Liver (tissue), 3 donors: ENCODE data around the gene SLC8A2.

Experiments
- CTCF ChIP-seq: fragments of 150-350 bp; IDR thresholded peaks from 2 replicates; pipeline ENCODE4 v1.5.1; 2017; ENCODE audit warnings: improper control_type of control experiment, low read depth, low read length; ENCODE audit not compliant: missing input control
- JUND ChIP-seq, 2 donors: IDR thresholded peaks; 2 replicates each; pipeline ENCODE4 v1.6.1; 2016; ENCODE audit warnings: antibody characterized with exemption in 2 of 2
- NR2F2 ChIP-seq: IDR thresholded peaks from 2 replicates; pipeline ENCODE4 v1.6.1; 2016; ENCODE audit warnings: antibody characterized with exemption
- RAD21 ChIP-seq, 2 donors: IDR thresholded peaks; 2 replicates each; pipeline ENCODE4 v1.6.1; 2016; ENCODE audit warnings: antibody characterized with exemption in 2 of 2, mild to moderate bottlenecking in 2 of 2
- YY1 ChIP-seq: IDR thresholded peaks from 2 replicates; pipeline ENCODE4 v1.6.1; 2016; ENCODE audit warnings: antibody characterized with exemption, mild to moderate bottlenecking
- TF ChIP-seq, protein P1 (sequence below): IDR thresholded peaks from 2 replicates; pipeline ENCODE4 v1.6.1; 2016; ENCODE audit warnings: antibody characterized with exemption, mild to moderate bottlenecking
- TF ChIP-seq, protein P2 (sequence below): IDR thresholded peaks from 2 replicates; pipeline ENCODE4 v1.6.1; 2016; ENCODE audit warnings: antibody characterized with exemption
- TF ChIP-seq, protein P3 (sequence below): IDR thresholded peaks from 2 replicates; pipeline ENCODE4 v1.6.1; 2016; ENCODE audit warnings: antibody characterized with exemption
- donor health status: healthy.
- donor health status: healthy.

DNA sequence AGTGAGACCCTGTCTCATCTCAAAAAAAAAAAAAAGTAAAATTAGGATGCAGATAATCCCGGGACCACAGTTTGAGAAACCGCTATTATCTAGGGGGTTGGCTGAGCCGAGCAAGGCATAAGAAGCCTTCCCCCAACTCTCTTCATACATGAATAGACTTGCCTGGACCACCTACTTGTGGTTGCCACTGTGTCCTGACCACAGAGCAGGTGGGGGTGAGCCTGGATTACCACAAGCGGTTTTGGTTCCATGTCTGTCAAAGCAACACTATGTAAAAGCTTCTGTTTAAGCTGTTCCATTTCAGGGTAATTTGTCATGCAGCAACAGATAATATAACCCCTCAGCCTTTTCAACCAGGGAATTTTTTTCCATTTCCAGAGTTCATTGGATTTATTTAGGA is 46.4 kb upstream of the SLC8A2 start:
- TF ChIP-seq JUND (IDR thresholded peaks at IDR 0.05) (no peak), CTCF (no peak), RAD21 (IDR thresholded peaks at IDR 0.05) (no peak), NR2F2 (no peak), YY1 (no peak)
- TF ChIP-seq, protein P1, sequence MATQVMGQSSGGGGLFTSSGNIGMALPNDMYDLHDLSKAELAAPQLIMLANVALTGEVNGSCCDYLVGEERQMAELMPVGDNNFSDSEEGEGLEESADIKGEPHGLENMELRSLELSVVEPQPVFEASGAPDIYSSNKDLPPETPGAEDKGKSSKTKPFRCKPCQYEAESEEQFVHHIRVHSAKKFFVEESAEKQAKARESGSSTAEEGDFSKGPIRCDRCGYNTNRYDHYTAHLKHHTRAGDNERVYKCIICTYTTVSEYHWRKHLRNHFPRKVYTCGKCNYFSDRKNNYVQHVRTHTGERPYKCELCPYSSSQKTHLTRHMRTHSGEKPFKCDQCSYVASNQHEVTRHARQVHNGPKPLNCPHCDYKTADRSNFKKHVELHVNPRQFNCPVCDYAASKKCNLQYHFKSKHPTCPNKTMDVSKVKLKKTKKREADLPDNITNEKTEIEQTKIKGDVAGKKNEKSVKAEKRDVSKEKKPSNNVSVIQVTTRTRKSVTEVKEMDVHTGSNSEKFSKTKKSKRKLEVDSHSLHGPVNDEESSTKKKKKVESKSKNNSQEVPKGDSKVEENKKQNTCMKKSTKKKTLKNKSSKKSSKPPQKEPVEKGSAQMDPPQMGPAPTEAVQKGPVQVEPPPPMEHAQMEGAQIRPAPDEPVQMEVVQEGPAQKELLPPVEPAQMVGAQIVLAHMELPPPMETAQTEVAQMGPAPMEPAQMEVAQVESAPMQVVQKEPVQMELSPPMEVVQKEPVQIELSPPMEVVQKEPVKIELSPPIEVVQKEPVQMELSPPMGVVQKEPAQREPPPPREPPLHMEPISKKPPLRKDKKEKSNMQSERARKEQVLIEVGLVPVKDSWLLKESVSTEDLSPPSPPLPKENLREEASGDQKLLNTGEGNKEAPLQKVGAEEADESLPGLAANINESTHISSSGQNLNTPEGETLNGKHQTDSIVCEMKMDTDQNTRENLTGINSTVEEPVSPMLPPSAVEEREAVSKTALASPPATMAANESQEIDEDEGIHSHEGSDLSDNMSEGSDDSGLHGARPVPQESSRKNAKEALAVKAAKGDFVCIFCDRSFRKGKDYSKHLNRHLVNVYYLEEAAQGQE = no peak
- TF ChIP-seq, protein P2, sequence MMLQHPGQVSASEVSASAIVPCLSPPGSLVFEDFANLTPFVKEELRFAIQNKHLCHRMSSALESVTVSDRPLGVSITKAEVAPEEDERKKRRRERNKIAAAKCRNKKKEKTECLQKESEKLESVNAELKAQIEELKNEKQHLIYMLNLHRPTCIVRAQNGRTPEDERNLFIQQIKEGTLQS = no peak
- TF ChIP-seq, protein P3, sequence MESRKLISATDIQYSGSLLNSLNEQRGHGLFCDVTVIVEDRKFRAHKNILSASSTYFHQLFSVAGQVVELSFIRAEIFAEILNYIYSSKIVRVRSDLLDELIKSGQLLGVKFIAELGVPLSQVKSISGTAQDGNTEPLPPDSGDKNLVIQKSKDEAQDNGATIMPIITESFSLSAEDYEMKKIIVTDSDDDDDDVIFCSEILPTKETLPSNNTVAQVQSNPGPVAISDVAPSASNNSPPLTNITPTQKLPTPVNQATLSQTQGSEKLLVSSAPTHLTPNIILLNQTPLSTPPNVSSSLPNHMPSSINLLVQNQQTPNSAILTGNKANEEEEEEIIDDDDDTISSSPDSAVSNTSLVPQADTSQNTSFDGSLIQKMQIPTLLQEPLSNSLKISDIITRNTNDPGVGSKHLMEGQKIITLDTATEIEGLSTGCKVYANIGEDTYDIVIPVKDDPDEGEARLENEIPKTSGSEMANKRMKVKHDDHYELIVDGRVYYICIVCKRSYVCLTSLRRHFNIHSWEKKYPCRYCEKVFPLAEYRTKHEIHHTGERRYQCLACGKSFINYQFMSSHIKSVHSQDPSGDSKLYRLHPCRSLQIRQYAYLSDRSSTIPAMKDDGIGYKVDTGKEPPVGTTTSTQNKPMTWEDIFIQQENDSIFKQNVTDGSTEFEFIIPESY = no peak
